Activated CD8-positive, alpha-beta memory T cell treated with anti-CD3 and anti-CD28 coated beads, Interleukin-2, amount 50 U/mL, for 1 hour (primary cell): ENCODE results near the gene PELI2.

Experiments used
- DNase-seq: peaks from one replicate; pipeline ENCODE4 v3.0.0-alpha.2; 2020; ENCODE audit errors: extremely low read depth

Gene PELI2

DNA sequence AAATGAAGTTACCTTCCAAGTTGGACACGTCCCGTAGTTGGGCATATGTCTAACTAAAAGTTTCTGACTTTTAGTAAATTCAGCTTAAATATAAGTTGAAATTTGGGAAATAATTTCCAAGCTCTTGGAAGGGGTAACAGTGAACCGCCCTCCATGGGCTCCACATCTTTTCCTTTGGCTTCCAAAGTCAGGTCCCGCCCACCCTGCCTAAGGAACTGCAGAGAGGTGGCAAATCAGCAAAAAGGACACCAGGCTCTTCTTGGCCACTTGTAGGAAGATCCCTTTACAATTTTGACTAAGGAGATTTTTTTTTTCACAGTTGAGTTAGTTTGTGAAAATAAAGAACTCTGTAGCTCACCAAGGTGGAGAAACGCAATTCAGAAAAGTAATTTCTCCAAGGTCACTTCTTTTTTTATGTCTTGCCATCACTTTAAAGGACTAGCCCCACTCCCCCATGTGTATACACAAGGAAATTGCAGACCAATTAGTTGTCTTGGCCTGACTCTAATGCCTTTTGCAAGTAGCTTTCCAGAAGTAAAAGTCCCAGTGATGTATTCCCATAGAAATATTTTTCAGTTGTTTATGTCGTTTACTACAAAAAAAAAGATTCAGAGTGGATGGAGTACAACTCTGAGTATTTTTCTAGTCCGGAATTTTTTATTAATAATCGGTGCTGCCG, 181.2 kb downstream of the PELI2 start:
- no peak for DNase-seq

DNA sequence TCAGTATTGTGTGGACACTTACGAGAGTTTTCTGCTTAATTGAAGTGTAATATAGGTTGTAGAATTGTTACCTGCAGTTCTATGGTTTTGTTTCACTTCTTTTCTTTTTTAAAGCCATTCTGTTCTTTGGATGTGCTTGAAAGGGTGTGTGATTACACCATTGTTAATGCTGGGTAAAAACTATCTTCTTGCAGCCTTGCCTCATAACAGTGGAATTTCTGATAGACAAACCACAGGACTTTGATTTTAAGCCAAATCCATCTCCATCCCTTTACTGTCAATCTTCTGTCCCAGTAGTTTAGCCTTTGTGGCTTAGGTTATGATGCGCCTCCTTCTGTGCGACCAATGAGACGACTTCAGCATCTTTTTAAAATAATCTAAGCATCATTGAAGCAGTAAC, 182.3 kb downstream of the PELI2 start:
- DNase-seq, result no peak

DNA sequence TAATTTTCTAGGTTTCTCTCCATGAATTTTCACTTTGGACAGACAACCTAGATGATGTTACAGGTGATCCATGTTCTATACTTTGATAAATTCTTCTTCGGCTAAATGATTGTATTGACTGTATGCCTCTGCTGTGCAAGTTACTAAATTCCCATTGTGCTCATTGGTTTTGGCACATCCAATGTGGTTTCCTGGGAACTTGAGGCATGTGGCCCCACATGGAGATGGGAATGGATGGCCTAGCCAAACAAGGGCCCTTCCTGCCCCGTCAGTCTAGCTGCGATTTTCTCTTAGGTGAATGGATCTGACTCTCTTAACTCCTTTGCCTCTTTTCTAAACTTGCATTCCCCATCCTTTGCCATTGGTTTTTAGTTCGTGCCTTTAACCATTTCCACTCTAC, 186.2 kb downstream of the PELI2 start:
- DNase-seq, result no peak

DNA sequence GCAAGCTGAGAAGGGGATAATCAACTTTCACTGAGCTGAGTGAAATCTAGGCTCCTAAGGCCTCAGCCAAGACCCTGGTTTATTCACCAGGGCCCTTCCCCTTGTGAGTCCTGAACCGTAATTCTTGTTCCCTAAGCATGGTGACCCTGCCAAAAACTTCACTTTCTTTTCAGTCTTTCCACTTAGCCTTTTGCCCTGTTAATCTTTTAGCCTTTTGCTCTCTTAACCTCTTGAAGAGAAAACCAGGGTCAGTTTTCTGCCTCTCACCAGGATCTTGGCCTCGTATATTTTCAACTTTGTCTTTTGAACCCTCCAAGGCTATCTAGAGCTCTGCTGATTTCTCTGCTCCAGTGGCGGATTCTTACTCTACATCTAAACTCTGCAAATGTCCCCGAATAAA, 191.0 kb downstream of the PELI2 start:
- DNase-seq, result no peak

DNA sequence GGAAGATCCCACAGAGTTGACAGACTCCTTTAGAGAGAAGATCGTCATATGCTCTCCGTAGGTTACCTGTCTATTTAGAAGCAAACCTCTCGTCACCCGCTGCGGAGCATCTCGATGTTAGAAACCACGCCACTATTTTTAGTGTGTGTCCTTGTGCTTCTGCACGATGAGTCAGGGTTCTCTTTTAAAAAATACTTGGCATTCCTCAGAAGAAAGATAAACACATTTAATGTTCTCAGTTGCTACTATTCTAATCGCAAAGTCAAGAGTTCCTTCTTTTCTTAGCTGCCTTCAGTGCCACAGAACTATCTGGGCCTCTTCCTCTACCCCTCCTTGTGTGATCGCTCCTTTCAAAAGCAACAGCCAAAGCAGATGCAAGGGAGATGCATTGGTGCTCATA, 192.4 kb downstream of the PELI2 start:
- DNase-seq, result no peak

DNA sequence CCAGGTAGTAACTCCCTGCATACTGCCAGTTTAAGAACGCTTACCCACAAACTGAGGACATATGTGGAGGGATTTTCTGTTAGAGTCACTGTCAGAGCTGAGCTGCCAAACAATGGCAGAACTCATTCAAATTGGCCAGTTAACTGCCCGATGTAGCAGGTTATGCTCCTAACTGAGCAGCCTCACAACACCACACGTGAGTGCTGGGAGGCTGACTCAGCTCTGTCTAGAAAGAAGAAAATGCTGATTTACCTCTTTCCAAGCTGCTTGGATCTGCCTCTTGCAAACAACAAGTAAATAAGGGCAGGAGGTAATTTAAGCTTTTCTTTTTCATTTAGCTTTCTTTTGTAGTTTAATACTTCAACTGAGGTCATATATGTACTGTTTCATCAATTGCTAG, 195.6 kb downstream of the PELI2 start:
- no peak for DNase-seq

DNA sequence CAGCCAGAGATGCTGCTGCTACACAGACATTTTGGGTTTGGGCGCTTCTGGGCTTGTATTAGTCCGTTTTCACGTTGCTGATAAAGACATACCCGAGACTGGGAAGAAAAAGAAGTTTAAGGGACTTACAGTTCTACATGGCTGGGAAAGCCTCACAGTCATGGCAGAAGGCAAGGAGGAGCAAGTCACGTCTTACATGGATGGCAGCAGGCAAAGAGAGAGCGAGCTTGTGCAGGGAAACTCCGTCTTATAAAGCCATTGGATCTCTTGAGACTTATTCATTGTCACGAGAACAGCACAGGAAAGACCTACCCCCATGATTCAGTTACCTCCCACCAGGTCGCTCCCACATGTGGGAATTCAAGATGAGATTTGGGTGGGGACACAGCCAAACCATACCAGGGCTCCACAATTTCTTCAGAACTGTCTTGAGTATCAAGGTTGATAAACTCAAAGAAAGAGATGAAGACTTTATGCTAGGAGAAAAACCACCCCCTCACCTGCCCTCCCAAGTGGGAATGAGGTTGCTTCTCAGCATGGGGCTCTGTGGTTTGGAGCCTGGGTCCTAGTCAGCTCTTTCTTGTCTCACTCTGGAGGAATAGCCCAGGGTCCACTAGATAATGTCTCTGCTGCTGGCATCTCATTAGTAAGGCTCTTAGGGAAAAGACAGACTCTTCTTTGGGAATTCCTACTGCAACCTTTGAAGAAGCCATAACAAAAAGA, 200.3 kb downstream of the PELI2 start:
- DNase-seq, result no peak

DNA sequence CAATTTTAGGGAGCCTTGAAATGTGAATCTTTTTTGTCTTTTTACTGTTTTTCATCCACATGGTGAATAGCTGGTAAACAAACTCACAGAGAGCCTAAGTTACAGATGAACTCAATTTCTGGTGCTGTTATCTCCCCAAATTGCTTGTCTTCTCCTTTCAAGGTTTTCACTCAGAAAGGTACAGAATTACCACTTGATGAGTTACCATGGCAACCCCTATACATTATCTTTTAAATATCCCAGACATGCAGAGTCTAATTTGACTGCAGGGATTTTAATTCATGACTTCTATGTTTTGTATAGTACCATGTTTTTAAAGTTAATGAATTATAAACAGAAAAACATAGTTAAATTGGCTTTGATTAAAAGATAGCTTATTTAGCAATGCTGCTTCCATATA, 203.7 kb downstream of the PELI2 start:
- DNase-seq, result no peak

DNA sequence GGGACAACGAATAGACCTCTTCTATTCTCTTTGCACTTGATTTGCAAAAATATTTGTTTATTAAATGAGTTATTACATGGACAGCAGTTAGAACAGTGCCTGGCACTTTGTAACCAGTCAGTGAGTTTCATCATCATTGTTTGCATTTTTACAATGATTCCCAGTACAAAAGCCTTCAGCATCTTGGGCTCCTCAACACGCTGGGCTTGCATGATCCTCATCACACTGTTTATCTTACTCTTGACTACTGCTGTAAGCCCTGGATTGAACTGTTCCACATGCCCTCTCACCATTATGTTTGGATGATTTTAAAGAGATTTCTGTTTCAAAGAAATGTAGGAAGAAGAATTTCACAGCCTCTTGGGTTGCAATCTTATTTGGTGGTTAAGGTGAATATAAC, 204.3 kb downstream of the PELI2 start:
- DNase-seq, result no peak

DNA sequence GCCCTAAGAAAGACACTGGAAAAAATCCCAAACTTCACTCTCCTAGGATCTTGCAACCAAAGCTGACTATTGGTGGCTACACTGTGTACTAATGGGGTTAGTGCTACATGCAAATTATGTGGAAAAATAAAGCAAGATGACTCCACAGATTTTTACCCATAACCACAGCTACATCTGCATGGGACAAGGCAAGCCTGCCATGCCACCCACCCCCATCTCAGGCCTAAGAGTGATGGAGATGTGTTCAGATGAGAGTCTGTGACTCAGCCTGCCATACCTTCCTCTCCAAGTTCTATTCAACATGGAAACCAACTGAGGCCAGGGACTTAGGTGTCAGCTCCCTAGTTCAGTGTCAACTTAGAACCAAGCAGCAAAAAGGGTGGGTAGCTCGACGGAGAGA, 206.2 kb downstream of the PELI2 start:
- no peak for DNase-seq

DNA sequence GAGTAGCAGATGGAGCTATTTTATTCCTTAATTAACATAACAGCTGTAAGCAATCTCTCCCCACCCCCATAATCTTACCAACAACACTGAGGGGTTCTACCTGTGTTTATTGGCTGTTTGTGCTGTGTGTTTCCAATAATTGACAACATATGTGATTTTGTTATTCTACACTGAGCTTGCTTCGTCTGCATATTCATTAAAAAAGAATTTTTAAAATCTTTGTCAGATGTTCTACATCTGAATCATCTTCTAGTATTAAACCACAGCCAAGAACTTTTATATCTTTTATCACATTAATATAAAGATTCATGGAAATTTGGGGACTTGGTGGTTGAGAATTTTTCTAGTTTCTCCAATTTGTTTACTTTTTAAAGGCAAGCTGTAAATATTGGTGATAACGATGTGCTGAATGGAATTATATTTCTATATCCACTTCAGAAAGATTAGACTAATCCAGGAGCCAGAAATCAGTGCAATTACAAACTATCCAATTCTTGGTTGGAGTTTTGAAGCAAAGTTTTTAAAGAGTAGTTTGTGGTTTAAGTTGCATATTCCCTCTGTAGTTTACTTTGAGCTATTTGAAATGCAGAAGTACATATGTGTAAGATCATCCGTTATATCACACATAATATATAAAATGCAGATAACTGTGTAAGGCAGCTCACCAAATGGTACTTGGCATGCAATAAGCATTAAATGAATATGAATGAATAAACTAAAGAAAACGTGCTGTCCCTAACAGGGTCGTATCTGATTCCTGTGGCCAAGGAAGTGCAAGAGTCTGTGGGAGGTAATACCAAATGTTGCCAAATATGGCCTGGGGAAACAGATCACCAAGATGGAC, 206.9 kb downstream of the PELI2 start:
- DNase-seq, result no peak

DNA sequence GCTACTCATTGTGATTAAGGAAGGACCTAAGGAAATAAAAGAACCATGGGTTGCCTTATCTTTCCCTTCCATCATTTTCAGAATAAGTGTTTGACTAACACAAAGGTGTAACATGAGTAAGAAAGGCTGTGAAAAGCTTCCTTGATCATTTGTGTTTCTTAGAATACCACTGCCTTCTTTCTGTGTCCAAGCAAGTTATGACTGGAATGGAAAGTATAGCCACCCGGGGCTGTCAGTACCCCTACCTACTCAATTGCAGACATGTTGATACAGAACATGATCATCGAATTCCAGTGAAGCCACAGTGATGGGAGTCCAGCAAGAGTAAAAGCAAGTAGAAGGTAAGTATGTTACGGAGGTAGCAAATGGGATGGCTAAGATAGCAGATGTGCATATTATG, 209.8 kb downstream of the PELI2 start:
- no peak for DNase-seq

DNA sequence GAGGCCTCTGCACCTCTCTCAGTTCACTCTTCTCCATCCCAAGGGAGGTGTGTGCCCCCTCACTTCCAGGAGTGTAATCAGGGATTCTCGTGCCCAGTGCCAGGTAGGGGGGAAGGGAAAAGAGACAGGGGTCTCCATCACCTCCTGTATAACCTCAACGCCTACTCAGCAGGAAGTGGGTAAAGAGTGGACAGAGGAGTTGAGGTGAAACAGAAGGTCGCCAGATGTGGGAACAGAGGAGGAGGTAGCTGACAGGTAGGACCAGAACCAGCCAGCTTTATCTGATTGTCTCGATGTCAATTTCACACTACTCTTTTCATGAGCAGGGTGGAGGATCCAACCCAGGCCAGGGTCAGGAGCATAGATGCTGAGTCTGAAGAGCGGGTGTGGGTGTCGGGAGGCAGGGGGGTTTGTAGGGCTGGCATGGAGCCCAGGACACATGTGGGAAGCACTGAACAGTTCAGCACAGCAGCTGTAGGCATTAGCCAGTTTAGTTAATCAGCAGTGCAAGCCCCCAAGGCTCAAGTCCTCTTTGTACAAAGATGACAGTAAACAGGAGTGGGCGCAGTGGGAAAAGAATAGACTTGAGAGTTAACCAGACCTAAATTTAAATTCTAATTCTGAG, 213.5 kb downstream of the PELI2 start:
- DNase-seq, result no peak

DNA sequence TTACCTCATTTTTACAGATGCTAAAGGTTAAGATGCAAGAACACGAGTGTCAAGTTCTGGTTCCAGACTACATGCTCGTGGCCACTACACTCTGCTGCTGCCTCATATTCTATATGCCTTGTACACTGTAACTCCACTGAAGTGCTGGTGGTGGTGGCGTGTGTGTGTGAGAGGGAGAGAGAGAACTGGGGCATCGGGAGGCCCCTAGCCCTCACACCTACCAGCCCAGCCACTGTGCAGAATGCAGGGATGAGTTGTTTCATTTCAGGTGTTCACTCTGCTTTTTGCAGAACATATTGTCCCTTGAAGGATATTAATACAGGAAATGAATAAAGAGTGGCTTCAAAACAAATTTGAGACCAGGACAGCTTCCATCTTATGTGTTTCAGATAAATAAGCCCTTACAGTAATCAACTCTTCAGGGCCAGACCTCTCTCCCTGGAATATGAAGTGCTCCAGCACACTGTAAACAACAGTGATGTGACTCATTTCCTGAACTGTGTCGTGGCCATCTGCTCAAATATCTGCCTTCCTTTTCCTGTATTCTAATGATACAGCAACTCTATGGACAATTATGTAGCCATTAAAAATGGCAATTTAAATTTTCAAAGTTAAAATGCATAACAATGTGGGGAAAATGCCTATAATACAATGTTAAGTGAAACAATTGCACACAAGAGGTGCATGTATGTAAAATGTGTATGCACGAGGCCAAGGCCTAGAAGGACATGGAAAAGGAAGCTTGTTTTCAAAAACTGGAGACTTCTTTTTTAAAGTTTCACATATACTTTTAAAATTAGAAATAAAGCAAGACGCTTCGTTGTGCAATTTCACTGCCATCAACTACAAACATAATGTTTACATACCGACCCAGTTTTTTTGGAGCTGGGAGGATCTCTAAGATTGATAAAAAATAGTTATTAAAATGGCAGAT, 215.4 kb downstream of the PELI2 start:
- DNase-seq, result no peak

DNA sequence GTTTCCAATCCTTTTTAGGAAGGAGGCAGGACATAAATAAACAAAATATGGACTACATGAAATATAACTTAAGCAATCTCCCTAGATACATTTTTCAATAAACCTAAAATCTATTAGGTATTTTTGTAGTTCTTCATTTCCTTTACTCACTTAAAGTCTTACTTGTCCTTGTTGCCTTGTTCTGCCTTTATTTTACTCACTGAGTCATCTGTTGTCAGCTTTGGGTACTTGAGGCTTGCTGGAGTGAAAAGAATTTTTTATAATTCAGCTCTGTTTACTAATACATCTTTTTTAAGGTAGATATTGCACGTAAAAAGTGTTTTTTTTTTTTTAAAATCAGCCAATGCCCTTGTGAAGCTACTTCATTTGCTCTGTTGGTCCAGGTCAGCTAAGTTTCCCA, 216.2 kb downstream of the PELI2 start:
- DNase-seq, result no peak

DNA sequence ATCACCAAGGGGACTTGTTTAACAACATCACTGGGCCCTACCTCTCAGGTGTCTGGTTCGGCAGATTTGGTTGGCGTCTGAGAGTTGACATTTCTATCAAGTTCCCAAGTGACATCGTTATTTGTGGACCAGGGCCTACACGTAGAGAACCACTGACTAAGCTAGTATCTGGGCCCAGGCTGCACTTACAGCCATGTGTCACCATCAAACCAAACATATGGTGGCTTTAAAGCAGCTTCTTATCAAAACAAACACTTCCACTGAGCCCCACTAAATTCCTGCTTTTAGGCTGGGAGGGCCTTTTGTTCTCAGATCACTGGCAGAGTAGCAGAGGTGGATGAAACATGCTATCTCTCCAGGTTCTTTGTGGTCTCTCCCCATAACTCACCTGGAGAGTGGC, 220.5 kb downstream of the PELI2 start:
- DNase-seq, result no peak

DNA sequence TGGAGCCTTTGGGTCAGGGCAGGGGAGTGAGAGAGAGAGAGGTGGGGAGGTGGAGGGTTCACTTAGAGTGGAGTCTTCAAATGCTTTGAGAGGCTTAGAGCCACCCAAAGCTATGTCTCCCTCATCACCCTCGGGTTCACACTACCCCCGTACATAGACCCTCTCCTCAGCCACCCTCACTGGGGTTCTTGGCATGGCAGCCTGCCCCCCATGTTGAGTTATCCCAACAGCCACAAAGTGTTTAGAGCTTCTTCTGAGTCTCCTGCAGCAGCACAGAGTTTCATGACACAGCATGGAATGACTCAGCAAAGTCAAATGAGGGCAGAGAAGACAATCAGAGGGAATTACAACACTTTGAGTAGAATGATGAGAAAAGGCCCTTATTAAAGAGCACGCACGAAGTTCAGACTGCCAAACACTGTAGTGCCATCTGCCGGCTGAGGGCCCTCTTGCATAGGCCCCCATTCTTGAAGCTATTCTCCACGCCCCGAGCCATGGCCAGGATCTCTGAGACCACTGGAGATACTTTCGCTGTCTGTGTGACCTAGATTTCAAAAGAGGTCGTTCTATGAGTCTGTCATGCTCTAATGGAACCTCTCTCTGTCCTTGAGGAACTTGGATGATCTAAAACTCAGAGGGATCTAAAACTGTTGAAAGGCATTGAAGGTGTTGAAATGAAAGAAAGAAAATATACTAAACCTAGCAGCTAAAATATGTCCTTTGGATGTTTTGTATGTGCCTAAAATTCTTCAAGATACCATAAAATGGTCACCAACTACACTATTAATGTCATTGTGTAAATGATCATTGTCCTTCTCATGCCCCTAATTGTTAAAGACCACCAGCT, 221.9 kb downstream of the PELI2 start:
- DNase-seq, result no peak

DNA sequence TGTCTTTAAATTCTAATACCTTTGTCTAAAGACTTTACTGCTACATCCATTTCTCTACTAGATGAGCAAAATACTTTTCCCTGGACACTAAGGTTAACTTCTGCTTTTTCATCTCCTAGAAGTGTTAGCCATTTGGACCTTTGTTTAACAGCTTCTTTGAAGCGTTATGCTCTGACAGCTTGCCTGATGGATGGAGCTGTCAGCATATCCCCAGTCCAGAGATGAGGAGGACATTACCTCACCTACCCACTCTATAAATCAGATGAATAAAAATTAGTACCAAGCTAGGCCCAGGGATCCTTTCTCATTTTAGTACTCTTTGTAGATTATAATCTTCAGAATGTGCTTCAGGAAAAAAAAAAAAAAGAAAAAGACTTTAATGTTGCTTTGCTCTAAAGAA, 222.7 kb downstream of the PELI2 start:
- DNase-seq, result no peak

DNA sequence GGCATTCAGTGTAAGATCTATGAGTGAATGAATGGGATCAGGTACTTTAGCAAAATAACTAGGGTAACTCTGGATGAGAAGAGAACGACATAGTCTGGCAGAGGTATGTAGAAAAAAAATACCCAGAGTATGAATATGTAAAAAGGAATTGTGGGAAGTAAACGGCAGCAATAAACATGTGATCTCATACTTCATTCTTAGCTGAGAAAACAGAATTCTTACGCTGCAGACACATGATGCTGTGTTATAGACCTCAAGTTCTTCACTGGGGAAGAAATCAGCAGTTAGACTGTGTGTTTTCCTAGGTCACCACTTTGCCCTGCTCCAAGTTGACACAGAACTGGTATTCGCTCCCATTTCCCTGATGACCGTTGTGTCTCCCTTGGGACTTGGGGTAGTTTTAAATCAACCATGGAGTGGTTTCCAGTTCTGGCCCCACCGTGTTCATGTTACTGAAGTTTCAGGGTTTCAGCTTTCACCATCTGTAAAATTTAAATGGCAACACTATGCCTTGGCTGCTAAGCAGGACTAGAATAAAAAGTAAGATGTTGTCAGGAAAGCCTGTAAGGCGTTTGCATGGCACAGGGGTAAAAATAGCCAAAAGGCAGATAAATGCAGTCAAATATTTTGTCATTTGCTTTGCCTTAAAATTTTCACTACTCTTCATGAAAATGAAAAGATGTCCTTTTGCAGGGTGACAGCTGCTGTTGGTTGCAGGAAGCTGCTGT, 223.7 kb downstream of the PELI2 start:
- no peak for DNase-seq

DNA sequence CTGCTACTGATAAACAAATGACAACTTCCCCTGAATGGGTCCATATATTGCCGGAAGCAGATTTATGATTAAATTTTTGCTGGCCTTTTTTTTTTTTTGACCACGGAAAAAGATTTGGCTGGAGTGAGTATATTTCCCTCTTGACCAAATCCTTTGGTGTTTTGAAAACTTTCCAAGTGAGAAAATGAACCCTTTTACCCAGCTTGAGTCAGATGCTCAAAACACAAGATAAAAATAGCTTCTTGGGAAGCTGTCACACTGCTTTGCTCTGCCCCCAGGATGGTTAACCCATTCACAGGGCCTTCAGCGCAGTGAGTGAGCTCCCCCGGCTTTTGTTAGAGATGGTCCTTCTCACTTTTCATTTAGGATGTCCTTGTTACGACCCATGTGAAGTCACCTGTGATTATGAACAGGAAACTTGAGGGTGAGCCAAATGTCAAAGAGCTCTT, 224.3 kb downstream of the PELI2 start:
- no peak for DNase-seq
